ENCODE data around the gene ARHGAP24.

DNA sequence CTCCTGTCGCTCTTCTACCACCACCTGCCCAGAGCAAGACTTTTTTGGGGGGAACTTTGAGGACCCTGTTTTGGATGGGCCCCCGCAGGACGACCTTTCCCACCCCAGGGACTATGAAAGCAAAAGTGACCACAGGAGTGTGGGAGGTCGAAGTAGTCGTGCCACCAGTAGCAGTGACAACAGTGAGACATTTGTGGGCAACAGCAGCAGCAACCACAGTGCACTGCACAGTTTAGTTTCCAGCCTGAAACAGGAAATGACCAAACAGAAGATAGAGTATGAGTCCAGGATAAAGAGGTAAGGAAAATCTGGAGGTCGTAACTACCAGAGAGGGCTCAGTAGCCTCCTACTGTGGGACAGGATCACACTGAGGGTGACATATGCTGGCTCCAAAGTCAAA, 520.4 kb downstream of the ARHGAP24 start:
- TF ChIP-seq, protein P1, sequence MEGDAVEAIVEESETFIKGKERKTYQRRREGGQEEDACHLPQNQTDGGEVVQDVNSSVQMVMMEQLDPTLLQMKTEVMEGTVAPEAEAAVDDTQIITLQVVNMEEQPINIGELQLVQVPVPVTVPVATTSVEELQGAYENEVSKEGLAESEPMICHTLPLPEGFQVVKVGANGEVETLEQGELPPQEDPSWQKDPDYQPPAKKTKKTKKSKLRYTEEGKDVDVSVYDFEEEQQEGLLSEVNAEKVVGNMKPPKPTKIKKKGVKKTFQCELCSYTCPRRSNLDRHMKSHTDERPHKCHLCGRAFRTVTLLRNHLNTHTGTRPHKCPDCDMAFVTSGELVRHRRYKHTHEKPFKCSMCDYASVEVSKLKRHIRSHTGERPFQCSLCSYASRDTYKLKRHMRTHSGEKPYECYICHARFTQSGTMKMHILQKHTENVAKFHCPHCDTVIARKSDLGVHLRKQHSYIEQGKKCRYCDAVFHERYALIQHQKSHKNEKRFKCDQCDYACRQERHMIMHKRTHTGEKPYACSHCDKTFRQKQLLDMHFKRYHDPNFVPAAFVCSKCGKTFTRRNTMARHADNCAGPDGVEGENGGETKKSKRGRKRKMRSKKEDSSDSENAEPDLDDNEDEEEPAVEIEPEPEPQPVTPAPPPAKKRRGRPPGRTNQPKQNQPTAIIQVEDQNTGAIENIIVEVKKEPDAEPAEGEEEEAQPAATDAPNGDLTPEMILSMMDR (IDR thresholded peaks at IDR 0.05), result no peak
- TF ChIP-seq SIN3A (IDR thresholded peaks at IDR 0.05; ENCODE audit: borderline replicate concordance, low read depth, low read length), result no peak
- TF ChIP-seq CHD2 (IDR thresholded peaks at IDR 0.05; ENCODE audit: low read length, partially characterized antibody), result no peak
- TF ChIP-seq JUND (IDR thresholded peaks at IDR 0.05), result no peak
- TF ChIP-seq TAF1 (IDR thresholded peaks at IDR 0.05; ENCODE audit: borderline replicate concordance, low read depth, low read length), result no peak
- no peak for TF ChIP-seq GABPA (IDR thresholded peaks at IDR 0.05; ENCODE audit: low read depth)
- no peak for TF ChIP-seq EP300 (IDR thresholded peaks at IDR 0.05; ENCODE audit: borderline replicate concordance in 1 of 2, low read depth in 1 of 2, low read length in 1 of 2)
- no peak for TF ChIP-seq RCOR1 (IDR thresholded peaks at IDR 0.05; ENCODE audit: low read length)
- no peak for TF ChIP-seq EZH2phosphoT487 (IDR thresholded peaks at IDR 0.05; ENCODE audit: borderline replicate concordance, low read depth)
- TF ChIP-seq, protein P2, sequence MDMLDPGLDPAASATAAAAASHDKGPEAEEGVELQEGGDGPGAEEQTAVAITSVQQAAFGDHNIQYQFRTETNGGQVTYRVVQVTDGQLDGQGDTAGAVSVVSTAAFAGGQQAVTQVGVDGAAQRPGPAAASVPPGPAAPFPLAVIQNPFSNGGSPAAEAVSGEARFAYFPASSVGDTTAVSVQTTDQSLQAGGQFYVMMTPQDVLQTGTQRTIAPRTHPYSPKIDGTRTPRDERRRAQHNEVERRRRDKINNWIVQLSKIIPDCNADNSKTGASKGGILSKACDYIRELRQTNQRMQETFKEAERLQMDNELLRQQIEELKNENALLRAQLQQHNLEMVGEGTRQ (IDR thresholded peaks at IDR 0.05; ENCODE audit: borderline replicate concordance, low read depth, low read length), result no peak
- TF ChIP-seq SMC3 (IDR thresholded peaks at IDR 0.05; ENCODE audit: low read depth, low read length), result no peak

Measured in SK-N-SH (cell line).